ENCODE measurements around the gene COTL1. TPM values are rescaled to one million over a fixed set of nuclear protein-coding genes. Genes with fewer than 3 reads are reported as not detected.

The COTL1 gene
- total RNA-seq, 1 donor from 2014 or later = 210 TPM

- H3K27me3 ChIP-seq (ENCODE audit: control insufficient read depth, insufficient read depth, low read length) = no peaks in the 10 kb centered on the region
- no peak for TF ChIP-seq CTCF (IDR thresholded peaks at IDR 0.05; ENCODE audit: insufficient read depth, low read length, poor library complexity, severe bottlenecking)
- no peak for DNase-seq (ENCODE audit: low read depth)
- H3K4me3 ChIP-seq (ENCODE audit: low read depth, low read length) = no peak overlapping the region
- H3K36me3 ChIP-seq (ENCODE audit: control insufficient read depth, insufficient read depth, low read length) = peaks cover 2% of the 10 kb centered on the region
These were observed 2.7 kb downstream of the COTL1 start for GRCh38 chr16:84614968-84615813.

- Histone ChIP-seq H3K27me3 (ENCODE audit: control insufficient read depth, insufficient read depth, low read length) (no peaks in the 10 kb centered on the region), H3K4me3 (ENCODE audit: low read depth, low read length) (no peak overlapping the region), H3K36me3 (ENCODE audit: control insufficient read depth, insufficient read depth, low read length) (peaks cover 4% of the 10 kb centered on the region)
- no peak for TF ChIP-seq CTCF (IDR thresholded peaks at IDR 0.05; ENCODE audit: insufficient read depth, low read length, poor library complexity, severe bottlenecking)
- no peak for DNase-seq (ENCODE audit: low read depth)
These were observed 3.3 kb downstream of the COTL1 start for GRCh38 chr16:84614623-84614967.

GRCh38 chr16:84614073-84614459, 3.8 kb downstream of the COTL1 start:
- Histone ChIP-seq H3K36me3 (ENCODE audit: control insufficient read depth, insufficient read depth, low read length) (peaks cover 4% of the 10 kb centered on the region), H3K4me3 (ENCODE audit: low read depth, low read length) (no peak overlapping the region), H3K27me3 (ENCODE audit: control insufficient read depth, insufficient read depth, low read length) (no peaks in the 10 kb centered on the region)
- no peak for TF ChIP-seq CTCF (IDR thresholded peaks at IDR 0.05; ENCODE audit: insufficient read depth, low read length, poor library complexity, severe bottlenecking)
- DNase-seq (ENCODE audit: low read depth) = no peak

- Histone ChIP-seq H3K27me3 (ENCODE audit: control insufficient read depth, insufficient read depth, low read length) (no peaks in the 10 kb centered on the region), H3K4me3 (ENCODE audit: low read depth, low read length) (no peak overlapping the region), H3K36me3 (ENCODE audit: control insufficient read depth, insufficient read depth, low read length) (peaks cover 4% of the 10 kb centered on the region)
- DNase-seq (ENCODE audit: low read depth) = no peak
- no peak for TF ChIP-seq CTCF (IDR thresholded peaks at IDR 0.05; ENCODE audit: insufficient read depth, low read length, poor library complexity, severe bottlenecking)
These were observed 4.3 kb downstream of the COTL1 start for GRCh38 chr16:84613408-84614072.

- Histone ChIP-seq H3K36me3 (ENCODE audit: control insufficient read depth, insufficient read depth, low read length) (peaks cover 4% of the 10 kb centered on the region), H3K4me3 (ENCODE audit: low read depth, low read length) (no peak overlapping the region), H3K27me3 (ENCODE audit: control insufficient read depth, insufficient read depth, low read length) (no peaks in the 10 kb centered on the region)
- DNase-seq (ENCODE audit: low read depth) = no peak
- no peak for TF ChIP-seq CTCF (IDR thresholded peaks at IDR 0.05; ENCODE audit: insufficient read depth, low read length, poor library complexity, severe bottlenecking)
These were observed 5.2 kb downstream of the COTL1 start for GRCh38 chr16:84612686-84613085.

Data from kidney epithelial cell (primary cell).